HL-60 (cell line): ENCODE results near the gene ANKRD33B.

Experiments
- POLR2AphosphoS5 ChIP-seq: IDR thresholded peaks from 2 replicates; pipeline ENCODE4 v1.6.1; 2012; ENCODE audit warnings: low read depth
- TF ChIP-seq, protein P1 (sequence below): IDR thresholded peaks from one replicate; pipeline ENCODE4 v1.5.1; 2011; ENCODE audit warnings: low read length, control low read depth, inconsistent platforms; ENCODE audit not compliant: insufficient read depth
- TF ChIP-seq, protein P2 (sequence below): IDR thresholded peaks from 2 replicates; pipeline ENCODE4 v1.6.1; 2012; ENCODE audit warnings: low read depth; ENCODE audit not compliant: insufficient replicate concordance

DNA sequence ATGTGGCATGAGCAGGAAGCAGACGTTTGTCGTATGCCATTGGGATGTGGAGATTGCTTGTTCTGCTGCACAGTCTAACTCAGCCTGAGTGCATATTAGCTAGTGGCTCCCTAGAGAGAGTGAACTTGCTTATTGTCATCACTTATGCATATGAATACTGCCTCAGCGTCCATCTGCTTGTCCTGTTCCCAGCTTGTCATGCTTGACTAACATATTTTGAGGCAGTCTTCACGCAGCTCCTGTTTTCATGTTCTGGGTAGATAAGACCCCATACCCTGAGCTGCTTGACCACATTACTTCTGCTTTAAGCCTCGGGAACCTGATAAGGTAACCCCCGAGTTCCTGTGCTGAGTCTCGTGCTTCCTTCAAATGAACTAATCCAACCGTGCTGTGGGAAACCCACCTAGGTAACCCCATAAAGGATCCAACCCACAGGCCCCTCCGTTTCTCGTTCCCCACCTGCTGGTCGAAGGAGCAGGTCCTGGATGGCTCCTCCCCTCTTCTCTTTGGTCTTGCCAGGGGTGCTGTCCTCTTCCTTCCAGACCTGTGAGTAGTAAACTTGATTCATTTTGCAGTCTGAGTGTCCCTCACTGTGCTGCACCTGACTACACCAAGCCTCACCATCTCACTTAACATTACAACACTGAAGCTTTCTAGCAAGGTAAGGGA, 25.0 kb downstream of the ANKRD33B start:
- TF ChIP-seq, protein P1, sequence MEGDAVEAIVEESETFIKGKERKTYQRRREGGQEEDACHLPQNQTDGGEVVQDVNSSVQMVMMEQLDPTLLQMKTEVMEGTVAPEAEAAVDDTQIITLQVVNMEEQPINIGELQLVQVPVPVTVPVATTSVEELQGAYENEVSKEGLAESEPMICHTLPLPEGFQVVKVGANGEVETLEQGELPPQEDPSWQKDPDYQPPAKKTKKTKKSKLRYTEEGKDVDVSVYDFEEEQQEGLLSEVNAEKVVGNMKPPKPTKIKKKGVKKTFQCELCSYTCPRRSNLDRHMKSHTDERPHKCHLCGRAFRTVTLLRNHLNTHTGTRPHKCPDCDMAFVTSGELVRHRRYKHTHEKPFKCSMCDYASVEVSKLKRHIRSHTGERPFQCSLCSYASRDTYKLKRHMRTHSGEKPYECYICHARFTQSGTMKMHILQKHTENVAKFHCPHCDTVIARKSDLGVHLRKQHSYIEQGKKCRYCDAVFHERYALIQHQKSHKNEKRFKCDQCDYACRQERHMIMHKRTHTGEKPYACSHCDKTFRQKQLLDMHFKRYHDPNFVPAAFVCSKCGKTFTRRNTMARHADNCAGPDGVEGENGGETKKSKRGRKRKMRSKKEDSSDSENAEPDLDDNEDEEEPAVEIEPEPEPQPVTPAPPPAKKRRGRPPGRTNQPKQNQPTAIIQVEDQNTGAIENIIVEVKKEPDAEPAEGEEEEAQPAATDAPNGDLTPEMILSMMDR, result no peak
- TF ChIP-seq, protein P2, sequence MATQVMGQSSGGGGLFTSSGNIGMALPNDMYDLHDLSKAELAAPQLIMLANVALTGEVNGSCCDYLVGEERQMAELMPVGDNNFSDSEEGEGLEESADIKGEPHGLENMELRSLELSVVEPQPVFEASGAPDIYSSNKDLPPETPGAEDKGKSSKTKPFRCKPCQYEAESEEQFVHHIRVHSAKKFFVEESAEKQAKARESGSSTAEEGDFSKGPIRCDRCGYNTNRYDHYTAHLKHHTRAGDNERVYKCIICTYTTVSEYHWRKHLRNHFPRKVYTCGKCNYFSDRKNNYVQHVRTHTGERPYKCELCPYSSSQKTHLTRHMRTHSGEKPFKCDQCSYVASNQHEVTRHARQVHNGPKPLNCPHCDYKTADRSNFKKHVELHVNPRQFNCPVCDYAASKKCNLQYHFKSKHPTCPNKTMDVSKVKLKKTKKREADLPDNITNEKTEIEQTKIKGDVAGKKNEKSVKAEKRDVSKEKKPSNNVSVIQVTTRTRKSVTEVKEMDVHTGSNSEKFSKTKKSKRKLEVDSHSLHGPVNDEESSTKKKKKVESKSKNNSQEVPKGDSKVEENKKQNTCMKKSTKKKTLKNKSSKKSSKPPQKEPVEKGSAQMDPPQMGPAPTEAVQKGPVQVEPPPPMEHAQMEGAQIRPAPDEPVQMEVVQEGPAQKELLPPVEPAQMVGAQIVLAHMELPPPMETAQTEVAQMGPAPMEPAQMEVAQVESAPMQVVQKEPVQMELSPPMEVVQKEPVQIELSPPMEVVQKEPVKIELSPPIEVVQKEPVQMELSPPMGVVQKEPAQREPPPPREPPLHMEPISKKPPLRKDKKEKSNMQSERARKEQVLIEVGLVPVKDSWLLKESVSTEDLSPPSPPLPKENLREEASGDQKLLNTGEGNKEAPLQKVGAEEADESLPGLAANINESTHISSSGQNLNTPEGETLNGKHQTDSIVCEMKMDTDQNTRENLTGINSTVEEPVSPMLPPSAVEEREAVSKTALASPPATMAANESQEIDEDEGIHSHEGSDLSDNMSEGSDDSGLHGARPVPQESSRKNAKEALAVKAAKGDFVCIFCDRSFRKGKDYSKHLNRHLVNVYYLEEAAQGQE, result no peak
- peak; percentile 47; the same call in 1 of the 2 replicates for TF ChIP-seq POLR2AphosphoS5
